CD4-positive, alpha-beta T cell treated with Interleukin-17A for 4 hours (primary cell): ENCODE results near the gene GAL.

ENCODE experiments used
- DNase-seq: peaks from one replicate; pipeline ENCODE4 v3.0.0-alpha.2; 2020; ENCODE audit warnings: mixed read lengths

Gene GAL

DNA sequence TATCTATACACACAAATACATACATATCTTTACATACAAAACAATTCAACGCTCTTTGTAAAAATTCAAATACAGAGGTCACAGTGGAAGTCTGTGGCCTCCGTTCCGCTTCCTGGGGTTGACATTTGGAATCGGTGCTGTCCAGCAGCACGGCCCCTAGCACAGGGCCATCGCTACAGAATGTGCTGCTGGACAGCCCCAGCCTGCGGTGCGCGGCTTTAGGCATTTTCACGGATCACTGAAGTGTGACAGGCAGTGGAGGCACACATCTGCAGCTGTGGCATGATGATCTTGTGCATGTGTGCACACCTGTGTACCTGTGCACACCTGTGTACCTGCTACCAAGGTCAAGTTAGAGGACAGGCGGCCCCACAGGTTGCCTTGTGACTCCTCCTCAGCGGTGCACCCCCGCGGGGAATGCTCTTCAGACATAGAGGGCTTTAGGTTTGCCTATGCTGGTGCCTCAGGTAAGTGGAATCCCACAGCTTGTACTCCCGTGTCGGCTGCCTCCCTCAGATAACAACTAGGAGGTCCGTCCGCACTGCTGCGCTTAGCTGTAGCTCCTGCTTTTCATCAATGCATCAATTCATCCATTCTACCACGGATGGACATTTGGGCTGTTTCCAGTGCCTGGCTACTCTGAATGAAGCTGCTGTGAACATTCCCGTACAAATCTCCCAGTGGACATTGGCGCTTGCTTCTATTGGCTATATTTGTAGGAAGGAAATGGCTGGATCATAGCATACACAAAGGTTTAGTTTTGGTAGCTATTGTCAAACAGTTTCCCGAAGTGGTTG, 29.9 kb downstream of the GAL start:
- no peak for DNase-seq

DNA sequence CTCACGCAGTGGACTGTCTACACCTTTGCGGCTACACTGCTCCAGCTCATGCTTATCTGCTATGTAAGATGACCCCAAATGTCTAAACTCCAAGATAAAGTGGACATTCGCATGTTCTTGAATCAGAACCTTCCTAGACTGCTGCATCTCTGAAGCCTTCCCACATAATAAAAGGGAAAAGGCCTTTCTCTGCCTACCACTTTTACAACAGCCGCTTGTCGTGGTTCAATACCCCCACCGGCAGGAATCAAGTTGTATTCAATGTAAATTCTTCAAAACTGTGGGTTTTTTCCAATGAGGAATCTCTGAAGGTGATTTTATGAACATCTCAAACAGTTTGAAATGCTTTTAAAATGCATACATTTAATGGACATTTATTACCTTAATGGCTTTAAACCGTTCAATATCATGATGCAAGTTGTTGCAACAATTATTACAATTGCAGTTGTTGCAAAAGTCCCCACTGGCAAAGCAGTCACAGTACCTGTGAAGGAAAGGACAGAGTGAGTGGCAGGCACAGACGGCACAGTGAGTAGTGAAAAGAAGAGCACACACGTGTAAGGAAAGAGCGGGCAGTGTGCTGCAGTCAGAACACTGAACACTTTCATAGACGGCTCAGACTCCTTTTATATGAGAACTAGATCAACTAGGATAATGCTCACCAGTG, 31.2 kb downstream of the GAL start:
- no peak for DNase-seq

DNA sequence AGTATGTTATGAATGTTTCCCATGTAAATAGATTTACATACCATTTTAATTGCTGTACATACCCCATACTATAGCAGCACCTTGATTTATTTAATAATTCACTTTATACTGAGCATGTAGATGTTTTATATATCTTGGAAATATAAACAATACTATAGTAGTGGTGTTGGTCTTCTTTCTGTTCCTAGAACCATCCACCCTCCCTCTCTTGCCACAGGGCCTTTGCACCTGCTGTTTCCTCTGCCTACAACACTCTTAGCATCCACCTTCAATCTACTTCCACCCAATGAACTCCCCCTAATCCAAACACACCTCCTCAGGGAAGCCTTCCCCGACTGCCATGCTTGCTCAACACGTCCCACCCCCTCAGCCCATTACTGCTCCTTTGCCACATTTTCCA, 36.7 kb downstream of the GAL start:
- no peak for DNase-seq

DNA sequence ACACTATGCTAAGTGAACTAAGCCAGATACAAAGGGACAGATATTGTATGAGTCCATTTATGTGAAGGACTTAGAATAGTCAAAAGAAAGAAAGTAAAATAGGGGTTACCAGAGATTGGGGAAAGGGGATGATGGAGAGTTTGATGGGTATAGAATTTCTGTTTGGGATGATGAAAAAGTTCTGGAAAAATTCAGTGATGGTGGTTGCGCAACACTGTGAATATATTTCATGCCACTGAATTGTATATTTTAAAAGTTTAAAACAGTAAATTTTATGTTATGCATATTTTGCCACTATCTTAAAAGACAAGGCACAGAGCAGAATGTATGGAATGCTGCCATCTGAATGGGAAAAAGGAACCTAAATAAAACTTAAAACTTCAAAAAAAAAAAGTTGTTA, 37.8 kb downstream of the GAL start:
- DNase-seq = no peak

DNA sequence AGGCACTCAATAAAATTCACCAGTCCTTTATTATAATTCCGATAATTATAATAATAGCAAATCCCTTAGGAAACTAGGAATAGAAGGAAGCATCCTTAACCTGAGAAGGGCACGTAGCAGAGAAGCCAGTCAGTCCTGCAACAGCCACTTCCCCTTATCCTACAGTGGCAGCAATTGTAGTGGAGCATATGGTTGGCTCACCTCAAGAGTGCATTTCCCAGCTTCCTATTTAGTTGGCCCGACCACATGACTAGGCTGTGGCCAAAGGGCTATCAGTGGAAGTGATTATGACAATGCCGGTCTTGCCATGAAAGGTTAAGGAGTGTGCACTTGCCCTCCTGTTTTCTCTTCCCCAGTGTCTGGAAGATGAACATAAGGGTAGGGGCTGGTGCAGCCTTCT, 39.9 kb downstream of the GAL start:
- DNase-seq = no peak

DNA sequence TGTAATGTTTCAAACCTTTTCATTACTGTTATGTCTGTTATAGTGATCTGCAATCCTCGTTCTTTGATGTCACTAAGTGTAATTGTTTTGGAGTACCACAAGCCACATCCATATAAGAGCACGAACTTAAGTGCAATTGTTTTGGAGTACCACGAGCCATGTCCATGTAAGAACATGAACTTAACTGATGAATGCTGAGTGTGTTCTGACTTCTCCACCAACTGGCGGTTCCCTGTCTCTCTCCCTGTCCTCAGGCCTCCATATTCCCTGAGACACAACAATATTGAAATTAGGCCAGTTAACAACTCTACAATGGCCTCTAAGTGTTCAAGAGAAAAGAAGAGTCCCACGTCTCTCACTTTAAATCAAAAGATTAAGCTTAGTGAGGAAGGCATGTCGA, 43.4 kb downstream of the GAL start:
- no peak for DNase-seq

DNA sequence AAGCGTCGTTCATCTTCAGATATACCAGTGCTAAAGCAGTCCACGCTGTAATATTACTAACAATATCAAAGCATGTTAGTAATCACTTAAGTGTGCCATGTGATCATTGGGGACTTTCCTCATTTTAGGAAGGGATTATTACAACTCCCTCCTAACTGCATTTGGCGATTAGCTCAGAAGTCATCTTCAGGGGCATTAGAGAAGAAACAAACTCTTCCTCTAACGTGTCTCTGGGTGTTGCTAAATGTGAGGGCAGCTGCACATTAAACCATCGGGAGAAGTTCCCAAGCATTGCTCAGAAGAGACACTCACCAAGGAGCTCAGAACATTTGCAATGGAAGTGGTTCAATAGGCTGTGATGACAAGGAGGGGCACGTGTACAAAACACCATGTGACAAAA, 49.8 kb downstream of the GAL start:
- DNase-seq = no peak

DNA sequence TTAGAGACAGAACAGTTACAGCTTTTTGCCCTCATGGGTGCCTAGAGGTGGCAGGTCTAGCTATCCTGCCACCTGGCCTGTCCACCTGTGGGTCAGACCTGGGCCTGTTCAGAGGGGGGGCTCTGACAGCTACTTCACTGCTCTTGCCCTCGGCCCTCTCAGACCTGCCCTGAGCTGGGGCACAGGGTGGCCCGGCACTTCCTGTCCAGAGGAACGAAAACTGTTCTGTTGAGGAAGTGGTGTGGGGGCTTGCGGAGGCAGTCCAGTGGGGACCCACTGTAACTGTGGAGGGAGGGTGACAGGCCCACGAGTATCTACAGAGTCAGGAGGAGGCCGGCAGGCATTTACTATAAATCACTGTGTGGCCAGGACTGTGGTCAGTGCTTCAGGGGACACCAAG, 50.8 kb downstream of the GAL start:
- DNase-seq = no peak

DNA sequence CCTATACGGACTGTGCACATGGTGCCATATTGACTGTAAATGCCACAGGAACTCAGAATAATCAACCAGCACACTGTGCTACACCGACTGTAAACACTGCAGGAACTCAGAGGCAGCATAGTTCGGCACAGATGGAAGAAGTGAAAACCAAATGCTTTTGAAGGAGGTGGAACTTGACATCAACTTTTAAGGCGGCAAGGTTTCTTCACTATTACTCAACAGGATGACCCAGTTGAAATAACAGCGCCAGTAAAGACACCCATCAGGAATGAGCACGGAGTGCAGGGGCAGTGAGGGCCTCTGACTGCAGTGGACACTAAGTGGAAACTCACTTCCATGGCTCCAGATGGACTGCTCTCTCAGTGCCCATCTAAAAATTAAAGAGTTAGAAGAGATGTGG, 51.3 kb downstream of the GAL start:
- no peak for DNase-seq
